Loucy (cell line): ENCODE results near the gene CLDND1.

Experiments
- H2AFZ ChIP-seq: fragments of 200-600 bp; sonication (generic); 2 replicates; pipeline ENCODE4 v1.6.0; 2016; ENCODE audit warnings: antibody characterized with exemption, mild to moderate bottlenecking, low read length, moderate library complexity
- H3F3A ChIP-seq: fragments of 200-600 bp; 2 replicates; pipeline ENCODE4 v1.6.0; 2016; ENCODE audit warnings: antibody characterized with exemption, low read depth, mild to moderate bottlenecking
- H3K27me3 ChIP-seq: fragments of 200-600 bp; sonication (generic); 2 replicates; pipeline ENCODE4 v1.6.1; 2014; ENCODE audit warnings: low read length, mild to moderate bottlenecking; ENCODE audit not compliant: insufficient read depth, poor library complexity, severe bottlenecking
- H3K36me3 ChIP-seq: fragments of 200-600 bp; sonication (generic); 2 replicates; pipeline ENCODE4 v1.6.1; 2016; ENCODE audit warnings: low read length; ENCODE audit not compliant: insufficient read depth
- H3K4me1 ChIP-seq: fragments of 200-600 bp; sonication (generic); 2 replicates; pipeline ENCODE4 v1.5.1; 2014; ENCODE audit warnings: low read length, mild to moderate bottlenecking; ENCODE audit not compliant: insufficient read depth, poor library complexity, severe bottlenecking
- H3K4me2 ChIP-seq: fragments of 200-600 bp; sonication (generic); 2 replicates; pipeline ENCODE4 v1.6.0; 2014; ENCODE audit warnings: antibody characterized with exemption, low read length, low read depth, mild to moderate bottlenecking; ENCODE audit not compliant: poor library complexity, severe bottlenecking
- H3K4me3 ChIP-seq: fragments of 200-600 bp; sonication (generic); 2 replicates; pipeline ENCODE4 v1.5.1; 2014; ENCODE audit warnings: low read length, mild to moderate bottlenecking, mixed read lengths; ENCODE audit not compliant: poor library complexity, severe bottlenecking
- H3K79me2 ChIP-seq: fragments of 200-600 bp; sonication (generic); 2 replicates; pipeline ENCODE4 v1.6.1; 2014; ENCODE audit warnings: low read length; ENCODE audit not compliant: insufficient read depth
- H3K9ac ChIP-seq: fragments of 200-600 bp; sonication (generic); 2 replicates; pipeline ENCODE4 v1.6.0; 2014; ENCODE audit warnings: mild to moderate bottlenecking, low read depth, low read length, moderate library complexity; ENCODE audit not compliant: poor library complexity, severe bottlenecking
- H3K9me2 ChIP-seq: fragments of 200-600 bp; sonication (generic); replicated peaks from 2 replicates; pipeline ENCODE4 v1.6.1; 2016; ENCODE audit warnings: low read depth, low read length, mixed read lengths
- H3K9me3 ChIP-seq: fragments of 200-600 bp; sonication (generic); 2 replicates; pipeline ENCODE4 v1.6.1; 2014; ENCODE audit warnings: mild to moderate bottlenecking, antibody characterized with exemption, low read length, low read depth; ENCODE audit not compliant: insufficient read depth
- H4K20me1 ChIP-seq: fragments of 200-600 bp; sonication (generic); 2 replicates; pipeline ENCODE4 v1.6.0; 2014; ENCODE audit warnings: antibody characterized with exemption, low read length, mild to moderate bottlenecking; ENCODE audit not compliant: insufficient read depth, poor library complexity, severe bottlenecking
- EZH2phosphoT487 ChIP-seq: fragments of 200-600 bp; IDR thresholded peaks from 2 replicates; pipeline ENCODE4 v1.6.1; 2018; ENCODE audit warnings: antibody characterized with exemption, mild to moderate bottlenecking, moderate library complexity, borderline replicate concordance
- TF ChIP-seq, protein P1 (sequence below): fragments of 200-600 bp; sonication (generic); conservative IDR thresholded peaks from 2 replicates; pipeline ENCODE4 v1.5.1; 2014; ENCODE audit warnings: mild to moderate bottlenecking, antibody characterized with exemption, low read length

CLDND1 gene

DNA sequence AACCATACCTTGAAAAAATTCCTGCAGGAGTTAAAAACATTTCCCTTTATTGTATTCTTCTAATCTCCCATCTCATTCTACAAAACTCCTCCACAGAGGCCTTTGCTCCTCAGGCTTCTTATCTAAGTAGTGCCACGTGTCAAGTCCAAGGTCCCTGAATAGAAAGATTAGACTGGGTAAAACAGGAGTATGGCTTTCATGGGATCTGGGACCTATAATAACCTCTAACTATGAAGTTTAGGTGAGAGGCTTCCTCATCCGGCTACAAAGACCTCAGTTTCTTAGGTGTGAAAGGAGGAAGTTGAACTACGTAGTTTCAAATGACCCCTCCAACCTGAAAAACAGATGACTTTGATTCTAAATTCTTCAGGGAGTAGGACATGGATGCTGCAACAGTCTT is 29.1 kb upstream of the CLDND1 start:
- Histone ChIP-seq H3K9me3 (no peaks in the 10 kb centered on the region), H3K9me2 (no peaks in the 10 kb centered on the region), H3K4me3 (no peak overlapping the region), H3F3A (no peaks in the 10 kb centered on the region), H3K79me2 (no peaks in the 10 kb centered on the region), H3K4me1 (no peaks in the 10 kb centered on the region), H3K27me3 (no peaks in the 10 kb centered on the region), H3K4me2 (no peak overlapping the region), H3K36me3 (no peaks in the 10 kb centered on the region), H2AFZ (no peak overlapping the region), H3K9ac (no peak overlapping the region), H4K20me1 (no peaks in the 10 kb centered on the region)
- no peak for TF ChIP-seq EZH2phosphoT487
- TF ChIP-seq, protein P1, sequence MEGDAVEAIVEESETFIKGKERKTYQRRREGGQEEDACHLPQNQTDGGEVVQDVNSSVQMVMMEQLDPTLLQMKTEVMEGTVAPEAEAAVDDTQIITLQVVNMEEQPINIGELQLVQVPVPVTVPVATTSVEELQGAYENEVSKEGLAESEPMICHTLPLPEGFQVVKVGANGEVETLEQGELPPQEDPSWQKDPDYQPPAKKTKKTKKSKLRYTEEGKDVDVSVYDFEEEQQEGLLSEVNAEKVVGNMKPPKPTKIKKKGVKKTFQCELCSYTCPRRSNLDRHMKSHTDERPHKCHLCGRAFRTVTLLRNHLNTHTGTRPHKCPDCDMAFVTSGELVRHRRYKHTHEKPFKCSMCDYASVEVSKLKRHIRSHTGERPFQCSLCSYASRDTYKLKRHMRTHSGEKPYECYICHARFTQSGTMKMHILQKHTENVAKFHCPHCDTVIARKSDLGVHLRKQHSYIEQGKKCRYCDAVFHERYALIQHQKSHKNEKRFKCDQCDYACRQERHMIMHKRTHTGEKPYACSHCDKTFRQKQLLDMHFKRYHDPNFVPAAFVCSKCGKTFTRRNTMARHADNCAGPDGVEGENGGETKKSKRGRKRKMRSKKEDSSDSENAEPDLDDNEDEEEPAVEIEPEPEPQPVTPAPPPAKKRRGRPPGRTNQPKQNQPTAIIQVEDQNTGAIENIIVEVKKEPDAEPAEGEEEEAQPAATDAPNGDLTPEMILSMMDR = no peak

DNA sequence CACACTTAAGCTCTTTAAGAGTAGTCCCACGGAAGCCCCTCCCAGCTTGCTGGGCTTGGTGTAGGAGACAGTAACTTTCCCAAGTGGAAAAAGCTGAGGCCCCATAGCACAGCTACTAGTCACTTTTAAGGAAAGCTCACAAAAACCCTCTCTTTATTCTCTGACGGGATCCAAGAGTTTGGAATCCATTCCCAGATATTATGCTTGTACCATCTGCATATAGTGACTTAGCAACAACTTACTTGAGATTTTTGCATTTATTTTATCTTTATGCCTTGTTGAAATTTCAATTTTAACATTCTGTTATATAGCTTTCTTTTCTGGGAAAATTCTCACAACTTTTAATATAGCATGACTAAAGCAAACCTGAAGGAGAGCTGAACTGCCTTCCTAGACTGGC is 28.5 kb upstream of the CLDND1 start:
- no peak for TF ChIP-seq EZH2phosphoT487
- TF ChIP-seq, protein P1 = no peak
- H2AFZ ChIP-seq = no peak overlapping the region
- H3K4me3 ChIP-seq = no peak overlapping the region
- H4K20me1 ChIP-seq = no peaks in the 10 kb centered on the region
- H3K36me3 ChIP-seq = no peaks in the 10 kb centered on the region
- H3K9ac ChIP-seq = no peak overlapping the region
- no peaks in the 10 kb centered on the region for H3K9me3 ChIP-seq
- H3F3A ChIP-seq = no peaks in the 10 kb centered on the region
- no peak overlapping the region for H3K4me2 ChIP-seq
- H3K4me1 ChIP-seq = no peaks in the 10 kb centered on the region
- no peaks in the 10 kb centered on the region for H3K9me2 ChIP-seq
- H3K27me3 ChIP-seq = no peaks in the 10 kb centered on the region
- no peaks in the 10 kb centered on the region for H3K79me2 ChIP-seq

DNA sequence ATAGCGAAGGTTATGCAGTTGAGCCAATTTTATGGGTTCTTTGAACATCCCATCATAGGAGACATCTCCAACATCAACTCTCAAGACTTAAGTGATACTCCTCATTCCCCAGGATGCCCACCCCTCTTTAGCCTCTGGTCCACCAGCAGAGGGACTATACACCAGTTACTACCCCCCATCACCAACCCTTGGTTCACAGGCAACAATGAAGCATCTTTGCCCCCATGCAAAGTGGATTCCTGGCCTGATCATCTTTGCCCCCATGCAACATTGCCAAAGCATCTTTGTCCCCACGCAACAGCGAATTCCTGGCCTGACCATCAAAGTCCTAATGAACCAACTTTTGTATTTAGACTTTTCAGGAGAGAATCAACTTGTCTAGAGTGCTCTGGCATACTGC is 28.1 kb upstream of the CLDND1 start:
- Histone ChIP-seq H2AFZ (no peak overlapping the region), H3K9me2 (no peaks in the 10 kb centered on the region), H3K79me2 (no peaks in the 10 kb centered on the region), H3K4me3 (no peak overlapping the region), H4K20me1 (no peaks in the 10 kb centered on the region), H3K9me3 (no peaks in the 10 kb centered on the region), H3K27me3 (no peaks in the 10 kb centered on the region), H3K36me3 (no peaks in the 10 kb centered on the region), H3K4me1 (no peaks in the 10 kb centered on the region), H3K4me2 (no peak overlapping the region), H3K9ac (no peak overlapping the region), H3F3A (no peaks in the 10 kb centered on the region)
- TF ChIP-seq, protein P1 = no peak
